ENCODE data around the gene DBR1. TPM values are rescaled to one million over a fixed set of nuclear protein-coding genes. Genes with fewer than 3 reads are reported as not detected.

DBR1 gene
- total RNA-seq, 1 experiment from 2014 or later = 18.4 TPM

DNA sequence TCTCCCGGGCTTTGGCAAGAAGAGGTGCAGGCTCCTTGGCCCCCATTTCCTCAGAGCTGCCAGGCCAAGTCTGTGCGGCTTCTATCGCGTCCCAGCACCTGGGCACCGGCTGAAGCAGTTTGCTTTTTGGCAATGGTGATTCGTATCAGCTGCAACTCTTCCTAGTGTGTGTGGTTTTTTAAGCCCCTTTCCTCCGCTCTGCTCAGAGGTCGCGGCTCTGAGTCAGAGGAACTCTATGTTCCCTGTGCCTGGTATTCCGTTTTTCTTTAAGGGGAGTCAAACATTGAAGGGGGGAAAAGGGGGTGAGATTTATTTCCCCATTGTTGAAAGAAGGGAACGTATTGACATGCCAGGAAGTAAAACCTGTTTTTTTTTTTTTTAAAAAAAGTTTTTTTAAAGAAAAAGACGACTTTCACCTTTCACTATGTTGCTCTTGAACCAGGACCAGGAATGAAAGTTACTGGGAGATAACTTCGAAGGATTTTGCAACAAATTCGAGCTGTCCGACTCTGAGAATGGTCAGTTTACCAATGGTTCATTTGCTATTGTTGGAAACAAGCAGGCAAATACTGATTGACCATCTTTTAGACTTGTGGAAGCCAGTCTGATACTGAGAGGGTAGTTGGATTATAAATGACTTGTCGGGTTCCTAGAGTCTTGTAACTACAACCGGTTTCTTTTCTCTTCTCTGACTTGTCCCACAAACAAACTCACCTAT, 13.5 kb upstream of the DBR1 start:
- ChIA-PET CTCF (no interaction called here), POLR2A (ENCODE audit: unreplicated experiment) (interaction anchor here (0.5 to 0.7 kb wide), 2 partner anchors 76 to 246 kb away, joined by 3 to 30 read pairs; partner anchors contain the start of gene ESYT3)
- Histone ChIP-seq H3K9me2 (ENCODE audit: insufficient read depth) (no peaks in the 10 kb centered on the region), H3K4me1 (replicated peaks; ENCODE audit: insufficient read depth) (peaks cover 28% of the 10 kb centered on the region), H2AFZ (peak overlapping the region; percentile 98), H3K27ac (peak overlapping the region; percentile 76), H3K27me3 (ENCODE audit: insufficient read depth, low read depth) (no peaks in the 10 kb centered on the region), H4K20me1 (ENCODE audit: insufficient read depth) (peaks cover 15% of the 10 kb centered on the region), H3K79me2 (ENCODE audit: low read depth) (peaks cover 54% of the 10 kb centered on the region), H3K36me3 (ENCODE audit: low read depth) (no peaks in the 10 kb centered on the region; the same call in 1 of the 2 replicates), H3F3A (ENCODE audit: insufficient read depth, low read depth) (no peaks in the 10 kb centered on the region), H3K4me3 (peak overlapping the region; percentile 90), H3K4me2 (peak overlapping the region; percentile 98), H3K9me3 (ENCODE audit: insufficient read depth, low read depth) (no peaks in the 10 kb centered on the region)
- no peak for TF ChIP-seq EZH2 (IDR thresholded peaks at IDR 0.05; ENCODE audit: low read depth)
- TF ChIP-seq, protein P1, sequence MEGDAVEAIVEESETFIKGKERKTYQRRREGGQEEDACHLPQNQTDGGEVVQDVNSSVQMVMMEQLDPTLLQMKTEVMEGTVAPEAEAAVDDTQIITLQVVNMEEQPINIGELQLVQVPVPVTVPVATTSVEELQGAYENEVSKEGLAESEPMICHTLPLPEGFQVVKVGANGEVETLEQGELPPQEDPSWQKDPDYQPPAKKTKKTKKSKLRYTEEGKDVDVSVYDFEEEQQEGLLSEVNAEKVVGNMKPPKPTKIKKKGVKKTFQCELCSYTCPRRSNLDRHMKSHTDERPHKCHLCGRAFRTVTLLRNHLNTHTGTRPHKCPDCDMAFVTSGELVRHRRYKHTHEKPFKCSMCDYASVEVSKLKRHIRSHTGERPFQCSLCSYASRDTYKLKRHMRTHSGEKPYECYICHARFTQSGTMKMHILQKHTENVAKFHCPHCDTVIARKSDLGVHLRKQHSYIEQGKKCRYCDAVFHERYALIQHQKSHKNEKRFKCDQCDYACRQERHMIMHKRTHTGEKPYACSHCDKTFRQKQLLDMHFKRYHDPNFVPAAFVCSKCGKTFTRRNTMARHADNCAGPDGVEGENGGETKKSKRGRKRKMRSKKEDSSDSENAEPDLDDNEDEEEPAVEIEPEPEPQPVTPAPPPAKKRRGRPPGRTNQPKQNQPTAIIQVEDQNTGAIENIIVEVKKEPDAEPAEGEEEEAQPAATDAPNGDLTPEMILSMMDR (conservative IDR thresholded peaks at IDR 0.05) = no peak
- BruUV-seq (replicated peaks) = TSS peak; percentile 60
- intact Hi-C loops (cut with micrococcal nuclease; ENCODE audit: unreplicated experiment) = loop anchor here (10.0 kb wide), 1 partner anchor 1167 kb away; no protein-coding TSS in a partner anchor
- DNase-seq = peak in 1 of 2 experiments; percentile 46

DNA sequence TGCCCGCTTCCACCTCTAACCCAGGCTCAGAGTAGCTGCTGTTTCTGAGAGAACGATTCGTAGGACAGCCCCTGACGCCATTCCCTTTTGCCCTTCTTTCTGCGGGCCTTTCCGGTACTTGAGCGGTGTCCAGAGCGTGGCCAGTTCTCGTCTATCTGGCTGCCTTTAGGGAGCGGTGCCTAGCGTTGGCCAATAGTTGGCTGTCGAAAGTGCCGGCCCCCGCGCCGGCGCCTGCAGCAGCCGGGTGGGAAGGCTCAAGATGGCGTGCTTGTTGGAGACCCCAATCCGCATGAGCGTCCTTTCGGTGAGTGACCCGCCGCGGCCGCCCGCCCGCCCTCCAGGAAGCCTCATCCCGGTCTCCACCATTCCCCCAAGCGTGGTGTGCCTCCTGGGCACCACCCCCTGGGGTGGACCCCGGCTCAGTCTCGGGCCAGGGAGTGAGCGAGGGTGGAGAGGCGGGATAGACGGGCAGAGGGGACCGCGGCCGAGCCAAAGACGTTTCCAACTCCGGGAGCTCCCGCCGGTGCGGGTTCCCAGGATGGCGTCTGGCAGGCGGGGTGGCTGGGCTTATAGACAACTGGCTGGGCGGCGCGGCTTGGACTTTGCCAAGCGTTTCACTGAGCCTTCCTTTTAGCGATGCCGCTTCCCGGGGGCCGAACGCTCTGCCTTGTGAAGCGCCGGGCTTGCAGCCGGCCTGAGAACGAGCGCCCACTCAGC, 12.7 kb upstream of the DBR1 start, which contains the start of gene ARMC8:
Gene ARMC8, plus strand, starts transcription at position 6 of the 717 bp plus-strand sequence. Its CDS starts 254 bp downstream, at position 260.
- Histone ChIP-seq H3K9me2 (ENCODE audit: insufficient read depth) (no peaks in the 10 kb centered on the region), H3F3A (ENCODE audit: insufficient read depth, low read depth) (no peaks in the 10 kb centered on the region), H3K27ac (peak within 1 kb of the TSS; percentile 76), H3K9me3 (ENCODE audit: insufficient read depth, low read depth) (no peaks in the 10 kb centered on the region), H3K36me3 (ENCODE audit: low read depth) (no peaks in the 10 kb centered on the region; the same call in 1 of the 2 replicates), H3K4me3 (peak within 1 kb of the TSS; percentile 90), H2AFZ (peak within 1 kb of the TSS; percentile 98), H3K4me2 (peak within 1 kb of the TSS; percentile 98), H3K27me3 (ENCODE audit: insufficient read depth, low read depth) (no peaks in the 10 kb centered on the region), H3K79me2 (ENCODE audit: low read depth) (peaks cover 48% of the 10 kb centered on the region), H4K20me1 (ENCODE audit: insufficient read depth) (peaks cover 15% of the 10 kb centered on the region), H3K4me1 (replicated peaks; ENCODE audit: insufficient read depth) (peaks cover 28% of the 10 kb centered on the region)
- BruUV-seq (replicated peaks) = TSS peak; percentile 39
- intact Hi-C loops (cut with micrococcal nuclease; ENCODE audit: unreplicated experiment) = loop anchor here (1.0 to 10.0 kb wide), 3 partner anchors 13 to 1167 kb away; partner anchors contain the start of gene DBR1
- ChIA-PET POLR2A (ENCODE audit: unreplicated experiment) (interaction anchor here (0.5 to 0.7 kb wide), 5 partner anchors 12 to 734 kb away, joined by 3 to 30 read pairs (median 11); partner anchors contain the start of genes DBR1 and ESYT3), CTCF (interaction anchor here (0.6 to 1.5 kb wide), 2 partner anchors 13 to 728 kb away, joined by 4 to 6 read pairs; no protein-coding TSS in a partner anchor)
- TF ChIP-seq, protein P1 (conservative IDR thresholded peaks at IDR 0.05) = no peak
- TF ChIP-seq EZH2 (IDR thresholded peaks at IDR 0.05; ENCODE audit: low read depth) = no peak
- DNase-seq = peak; percentile 56 to 75

DNA sequence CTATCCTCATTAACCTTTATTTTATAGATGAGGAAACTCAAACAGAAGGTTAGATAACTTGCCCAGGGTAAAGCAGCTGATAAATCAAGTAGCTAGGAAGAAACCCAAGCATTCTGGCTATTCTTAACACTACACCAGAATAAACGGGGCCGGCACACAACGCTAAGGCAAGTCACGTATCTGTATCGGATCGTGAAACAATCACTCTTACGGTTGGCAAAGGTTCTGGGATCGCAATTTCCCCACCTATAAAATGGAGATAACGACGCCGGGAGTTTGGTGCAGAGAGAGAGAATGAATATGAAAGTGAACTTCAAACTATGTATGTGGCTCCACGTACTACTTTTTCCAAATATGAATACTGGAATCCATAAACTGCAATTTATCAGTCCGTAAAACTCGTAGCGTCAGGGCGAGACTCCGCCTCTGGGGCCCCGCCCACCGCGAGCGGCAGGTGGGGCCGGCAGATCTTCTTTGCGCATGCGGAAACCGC, 12.1 kb upstream of the DBR1 start:
- Histone ChIP-seq H4K20me1 (ENCODE audit: insufficient read depth) (peaks cover 15% of the 10 kb centered on the region), H3K9me3 (ENCODE audit: insufficient read depth, low read depth) (no peaks in the 10 kb centered on the region), H3F3A (ENCODE audit: insufficient read depth, low read depth) (no peaks in the 10 kb centered on the region), H3K79me2 (ENCODE audit: low read depth) (peaks cover 44% of the 10 kb centered on the region), H3K9me2 (ENCODE audit: insufficient read depth) (no peaks in the 10 kb centered on the region), H3K4me3 (peak overlapping the region; percentile 90), H3K36me3 (ENCODE audit: low read depth) (no peaks in the 10 kb centered on the region; the same call in 1 of the 2 replicates), H3K4me1 (replicated peaks; ENCODE audit: insufficient read depth) (peaks cover 28% of the 10 kb centered on the region), H3K27ac (peak overlapping the region; percentile 76), H3K4me2 (peak overlapping the region; percentile 98), H2AFZ (peak overlapping the region; percentile 98), H3K27me3 (ENCODE audit: insufficient read depth, low read depth) (no peaks in the 10 kb centered on the region)
- CTCF ChIA-PET = interaction anchor here (0.5 to 1.5 kb wide), 5 partner anchors 13 to 1181 kb away, joined by 3 to 6 read pairs (median 4); no protein-coding TSS in a partner anchor
- no peak for TF ChIP-seq EZH2 (IDR thresholded peaks at IDR 0.05; ENCODE audit: low read depth)
- TF ChIP-seq, protein P1 (conservative IDR thresholded peaks at IDR 0.05) = no peak
- DNase-seq = peak in 1 of 2 experiments; percentile 88
- POLR2A ChIA-PET (ENCODE audit: unreplicated experiment) = interaction anchor here (0.6 to 0.7 kb wide), 3 partner anchors 12 to 637 kb away, joined by 4 to 12 read pairs (median 11); partner anchors contain the start of gene DBR1
- intact Hi-C loops (cut with micrococcal nuclease; ENCODE audit: unreplicated experiment) = loop anchor here (1.0 to 10.0 kb wide), 3 partner anchors 13 to 1168 kb away; partner anchors contain the start of gene DBR1
- BruUV-seq (replicated peaks) = no TSS peak
